ENCODE measurements around the gene TULP4.
"Not testable (repeated sequence)": the region's sequence is repeated elsewhere in the genome, so short reads cannot be mapped to it uniquely, and the experiment has no call there.

TULP4 gene

DNA sequence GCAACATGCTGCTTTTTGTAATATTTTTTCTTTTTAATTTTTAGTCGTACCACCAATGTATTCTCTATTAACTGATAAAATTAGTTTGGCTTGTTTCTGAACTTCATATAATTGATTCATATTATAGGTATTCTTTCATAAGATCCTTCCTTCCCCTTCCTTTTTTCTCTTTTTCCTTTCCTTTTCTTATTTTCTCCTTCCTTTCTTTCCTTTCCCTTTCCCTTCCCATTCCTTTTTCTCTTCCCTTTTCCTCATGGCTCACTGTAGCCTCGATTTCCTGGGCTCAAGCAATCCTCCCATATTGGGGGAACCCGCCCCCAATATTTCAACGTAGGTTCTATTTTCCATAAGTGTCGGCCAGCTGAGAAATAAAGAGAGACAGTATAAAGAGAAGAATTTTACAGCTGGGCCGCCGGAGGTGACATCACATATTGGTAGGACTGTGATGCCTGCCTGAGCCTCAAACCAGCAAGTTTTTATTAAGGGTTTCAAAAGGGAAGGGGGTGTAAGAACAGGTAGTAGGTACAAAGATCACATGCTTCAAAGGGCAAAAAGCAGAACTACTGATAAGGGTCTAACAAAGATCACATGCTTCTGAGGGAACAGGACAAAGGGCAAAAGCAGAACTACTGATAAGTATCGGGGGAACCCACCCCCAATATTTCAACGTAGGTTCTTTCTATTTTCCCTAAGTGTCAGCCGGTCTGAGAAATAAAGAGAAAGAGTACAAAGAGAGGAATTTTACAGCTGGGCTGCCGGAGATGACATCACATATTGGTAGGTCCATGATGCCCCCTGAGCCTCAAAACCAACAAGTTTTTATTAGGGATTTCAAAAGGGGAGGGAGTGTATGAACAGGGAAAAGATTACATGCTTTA, 16.1 kb upstream of the TULP4 start:
- not testable (repeated sequence) for DNase-seq (ENCODE audit: low read depth in 1 of 2, low spot score in 1 of 2)

- DNase-seq (ENCODE audit: low read depth in 1 of 2, low spot score in 1 of 2), result not testable (repeated sequence)
Measured at GRCh38 chr6:158296854-158297324, 15.4 kb upstream of the TULP4 start.

- DNase-seq (ENCODE audit: low read depth in 1 of 2, low spot score in 1 of 2), result not testable (repeated sequence)
Measured at GRCh38 chr6:158297657-158298056, 14.6 kb upstream of the TULP4 start.

DNA sequence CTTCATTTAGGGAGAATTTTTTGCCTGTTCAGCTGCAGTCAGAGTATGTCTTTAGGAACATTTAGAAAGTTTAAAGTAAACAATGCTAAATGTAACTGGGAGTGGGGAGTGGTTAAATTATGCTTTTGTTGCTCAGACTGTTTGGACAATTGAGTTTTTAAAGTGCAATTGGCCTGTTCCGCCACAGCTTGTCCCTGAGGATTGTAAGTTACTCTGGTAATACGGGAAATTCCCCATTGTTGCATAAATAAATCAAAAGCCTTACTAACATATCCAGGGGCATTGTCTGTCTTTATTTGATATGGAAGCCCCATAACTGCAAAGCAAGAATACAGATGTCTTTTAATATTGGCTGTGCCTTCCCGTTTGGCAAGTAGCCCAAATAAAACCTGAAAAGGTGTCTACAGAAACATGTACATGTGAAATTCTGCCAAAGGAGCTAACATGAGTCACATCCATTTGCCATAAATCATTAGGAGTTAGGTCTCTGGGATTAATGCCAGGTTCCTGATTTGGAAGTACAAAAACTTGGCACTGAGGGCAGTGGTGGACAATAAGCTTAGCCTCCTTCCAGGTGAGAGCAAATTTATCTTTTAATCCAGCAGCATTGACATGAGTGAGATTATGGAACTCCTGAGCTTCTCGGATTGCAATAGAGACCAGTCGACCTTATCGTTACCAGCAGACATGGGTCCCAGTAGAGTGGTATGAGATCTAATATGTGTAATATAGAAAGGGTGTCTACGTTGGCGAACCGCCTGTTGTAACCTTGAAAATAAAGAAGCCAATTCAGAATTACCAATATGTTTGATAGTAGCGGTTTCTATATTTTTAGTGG, 11.7 kb upstream of the TULP4 start:
- not testable (repeated sequence) for DNase-seq (ENCODE audit: low read depth in 1 of 2, low spot score in 1 of 2)

- DNase-seq (ENCODE audit: low read depth in 1 of 2, low spot score in 1 of 2), result not testable (repeated sequence)
Measured at GRCh38 chr6:158301561-158301960, 10.7 kb upstream of the TULP4 start.

GRCh38 chr6:158302195-158302796, 10.0 kb upstream of the TULP4 start:
- not testable (repeated sequence) for DNase-seq (ENCODE audit: low read depth in 1 of 2, low spot score in 1 of 2)

- no peak for DNase-seq (ENCODE audit: low read depth in 1 of 2, low spot score in 1 of 2)
Measured at GRCh38 chr6:158303210-158303731, 9.0 kb upstream of the TULP4 start.

DNA sequence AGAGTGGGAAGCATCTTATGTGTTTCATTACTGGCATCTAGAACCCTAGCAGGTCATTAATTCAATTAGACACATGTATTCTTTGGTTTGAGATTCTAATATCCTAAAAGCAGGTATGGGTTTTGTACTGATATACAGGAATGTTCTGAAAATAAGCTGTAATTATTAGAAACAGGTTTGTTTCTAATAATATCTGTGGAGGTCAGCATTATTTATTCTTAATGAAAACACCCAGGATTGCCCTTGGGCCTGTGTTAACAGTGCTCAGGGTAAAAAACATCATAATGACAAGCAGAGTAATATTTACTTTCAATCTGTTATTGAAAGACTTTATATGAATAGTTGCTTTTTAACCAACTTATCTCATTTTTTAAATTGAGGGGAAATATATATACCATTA, 8.0 kb upstream of the TULP4 start:
- no peak for DNase-seq (ENCODE audit: low read depth in 1 of 2, low spot score in 1 of 2)

GRCh38 chr6:158309814-158310213, 2.5 kb upstream of the TULP4 start:
- DNase-seq (ENCODE audit: low read depth in 1 of 2, low spot score in 1 of 2), result no peak

- DNase-seq (ENCODE audit: low read depth in 1 of 2, low spot score in 1 of 2), result no peak
Measured at GRCh38 chr6:158311193-158311592, 1.1 kb upstream of the TULP4 start.

GRCh38 chr6:158311626-158312025, 639 bp upstream of the TULP4 start:
- no peak for DNase-seq (ENCODE audit: low read depth in 1 of 2, low spot score in 1 of 2)

GRCh38 chr6:158312672-158313397, 570 bp downstream of the TULP4 start:
- DNase-seq (ENCODE audit: low read depth in 1 of 2, low spot score in 1 of 2), result no peak

DNA sequence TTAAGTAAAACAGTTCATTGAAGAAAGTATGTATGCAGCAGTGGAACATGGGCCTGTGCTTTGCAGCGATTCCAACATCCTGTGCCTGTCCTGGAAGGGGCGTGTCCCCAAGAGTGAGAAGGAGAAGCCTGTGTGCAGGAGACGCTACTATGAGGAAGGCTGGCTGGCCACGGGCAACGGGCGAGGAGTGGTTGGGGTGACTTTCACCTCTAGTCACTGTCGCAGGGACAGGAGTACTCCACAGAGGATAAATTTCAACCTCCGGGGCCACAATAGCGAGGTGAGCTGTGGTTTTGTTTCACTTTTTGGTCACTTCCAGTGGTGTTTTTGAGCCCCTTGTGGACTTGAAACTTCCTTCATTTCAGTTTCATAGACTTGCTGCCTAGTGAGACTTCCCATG, 1.7 kb downstream of the TULP4 start:
- DNase-seq (ENCODE audit: low read depth in 1 of 2, low spot score in 1 of 2), result no peak

DNA sequence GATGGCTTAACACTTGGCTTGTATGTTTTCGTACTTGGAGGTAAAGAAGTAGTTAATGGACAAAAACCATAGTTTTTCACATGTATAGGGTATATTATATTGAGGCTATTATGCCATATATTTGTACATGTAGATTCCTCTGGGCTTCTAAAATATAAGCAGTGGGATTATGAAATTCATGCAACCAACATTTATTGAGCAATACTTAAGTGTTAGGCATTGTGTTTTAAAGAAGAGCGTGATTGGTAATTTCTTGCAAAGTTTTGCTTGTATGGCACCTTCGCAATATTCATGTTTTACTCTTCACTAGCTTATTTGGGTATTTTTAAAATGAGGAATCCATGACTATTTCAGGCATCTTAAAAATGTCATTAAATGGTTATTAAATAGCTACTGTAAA, 2.5 kb downstream of the TULP4 start:
- no peak for DNase-seq (ENCODE audit: low read depth in 1 of 2, low spot score in 1 of 2)

DNA sequence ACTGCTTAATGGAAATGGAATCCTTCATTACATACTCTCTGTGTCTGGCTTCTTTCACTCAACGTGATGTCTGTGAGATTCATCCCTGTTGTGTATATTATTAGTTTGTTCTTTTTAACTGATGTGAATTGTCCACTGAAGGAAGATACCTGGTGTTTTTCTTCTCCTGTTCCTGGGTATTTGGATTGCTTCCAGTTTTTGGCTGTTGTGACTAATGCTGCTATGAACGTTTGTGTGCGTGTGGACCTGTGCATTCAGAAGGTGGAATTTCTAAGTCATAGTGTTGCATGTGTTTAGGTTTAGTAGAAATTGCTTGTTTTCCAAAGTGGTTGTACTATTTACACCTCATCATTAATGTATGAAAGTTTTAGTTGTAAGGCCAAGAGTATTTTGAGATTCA, 3.8 kb downstream of the TULP4 start:
- no peak for DNase-seq (ENCODE audit: low read depth in 1 of 2, low spot score in 1 of 2)

GRCh38 chr6:158321960-158322359, 9.7 kb downstream of the TULP4 start:
- no peak for DNase-seq (ENCODE audit: low read depth in 1 of 2, low spot score in 1 of 2)

DNA sequence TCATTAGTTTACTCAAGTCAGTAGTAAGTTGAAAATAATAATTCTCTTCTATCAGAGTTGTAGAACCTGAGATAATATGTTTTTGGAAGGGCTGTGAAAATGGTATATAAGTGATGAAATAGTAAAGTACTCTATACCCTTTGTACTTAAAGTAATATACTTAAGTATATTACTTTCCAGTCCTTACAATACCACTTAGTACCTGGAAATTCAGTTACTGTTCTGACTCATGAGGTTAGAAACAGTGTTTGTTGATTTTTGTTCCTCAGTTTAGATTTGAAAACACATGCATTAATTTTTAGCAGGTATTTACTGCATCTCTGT, 10.1 kb downstream of the TULP4 start:
- no peak for DNase-seq (ENCODE audit: low read depth in 1 of 2, low spot score in 1 of 2)

DNA sequence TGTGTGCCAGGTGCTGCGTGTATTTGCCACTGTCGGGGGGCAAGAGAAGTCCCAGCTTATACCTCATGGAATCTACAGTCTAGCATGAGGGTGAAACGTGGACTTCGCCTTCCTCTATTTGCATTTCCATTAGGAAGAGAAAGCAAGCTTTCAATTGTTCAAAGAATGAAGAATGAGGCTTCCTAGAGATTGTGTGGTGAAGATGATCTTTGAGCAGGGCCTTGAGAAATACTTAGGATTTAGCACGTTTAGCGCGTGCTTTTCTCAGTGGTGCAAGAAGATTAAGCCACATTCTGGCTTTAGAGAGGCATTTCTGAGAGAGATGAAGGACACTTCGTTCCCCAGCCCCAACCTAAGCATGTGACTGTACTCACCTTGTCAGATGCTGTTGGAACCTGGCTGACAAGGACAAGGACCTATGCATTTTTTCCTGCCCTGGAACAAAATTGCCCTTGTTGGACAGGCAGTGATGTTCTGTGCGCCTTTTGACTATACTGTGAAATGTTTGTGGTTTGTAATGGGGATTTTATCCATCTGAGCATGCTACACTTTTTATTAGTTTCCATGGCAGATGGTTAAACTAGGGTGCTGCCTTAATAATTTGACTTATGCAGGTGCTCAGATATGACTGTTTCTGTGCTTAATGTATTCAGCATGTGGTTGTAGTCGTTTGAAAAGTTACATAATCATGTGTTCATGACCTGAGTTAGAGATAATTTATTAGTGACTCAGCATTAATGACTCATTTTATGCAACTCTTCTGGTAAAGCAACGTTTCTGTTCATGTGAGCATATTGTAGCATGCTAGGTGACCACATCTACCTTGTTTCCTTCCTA, 10.7 kb downstream of the TULP4 start:
- no peak for DNase-seq (ENCODE audit: low read depth in 1 of 2, low spot score in 1 of 2)

- DNase-seq (ENCODE audit: low read depth in 1 of 2, low spot score in 1 of 2), result no peak
Measured at GRCh38 chr6:158323561-158323958, 11.3 kb downstream of the TULP4 start.

- no peak for DNase-seq (ENCODE audit: low read depth in 1 of 2, low spot score in 1 of 2)
Measured at GRCh38 chr6:158324136-158324535, 11.9 kb downstream of the TULP4 start.

All from stimulated activated CD4-positive, alpha-beta T cell treated with anti-CD3 and anti-CD28 coated beads, Interleukin-15, amount 100 ng/mL, for 1 hour (primary cell).